K562 (cell line): Measurements from ENCODE around the gene PYGO2. TPM values are rescaled to one million over a fixed set of nuclear protein-coding genes. Genes with fewer than 3 reads are reported as not detected.
A peak's percentile ranks its signal among the peaks of the same experiment; 100 is the strongest.

Source experiments
- BDP1 ChIP-seq: IDR thresholded peaks from 3 replicates; pipeline ENCODE4 v1.6.1; 2011; ENCODE audit not compliant: insufficient read length, insufficient read depth
- CGGBP1 ChIP-seq: fragments of 250-450 bp; sonication (Bioruptor Pico); IDR thresholded peaks from 2 replicates; pipeline ENCODE4 v1.9.0; 2021; ENCODE audit warnings: mild to moderate bottlenecking
- JUN ChIP-seq, 2 experiments: sonication (generic) in 1 of 2; formaldehyde crosslinking in 1 of 2; IDR thresholded peaks; 2 replicates each; pipeline versions ENCODE4 v1.6.1 to v1.8.0; 2012 to 2022; ENCODE audit warnings: borderline replicate concordance in 2 of 2, mild to moderate bottlenecking in 2 of 2, improper control_type of control experiment in 1 of 2, low read depth in 1 of 2, low read length in 1 of 2, missing genetic modification reagents in 1 of 2
- KLF1 ChIP-seq: fragments of 450-650 bp; IDR thresholded peaks from 2 replicates; pipeline ENCODE4 v1.6.1; 2016; ENCODE audit warnings: missing genetic modification characterization, missing compliant biosample characterization
- MEIS2 ChIP-seq: fragments of 450-650 bp; IDR thresholded peaks from 2 replicates; pipeline ENCODE4 v1.6.1; 2014; ENCODE audit warnings: mild to moderate bottlenecking; ENCODE audit not compliant: partially characterized antibody
- MIER1 ChIP-seq: fragments of 450-650 bp; IDR thresholded peaks from 2 replicates; pipeline ENCODE4 v1.6.1; 2016; ENCODE audit warnings: antibody characterized with exemption, mild to moderate bottlenecking, low read depth
- NKRF ChIP-seq: fragments of 450-650 bp; IDR thresholded peaks from 2 replicates; pipeline ENCODE4 v1.6.1; 2016; ENCODE audit warnings: borderline replicate concordance
- PURB ChIP-seq: sonication (generic); formaldehyde crosslinking; IDR thresholded peaks from 2 replicates; pipeline ENCODE4 v1.9.0; 2021; ENCODE audit warnings: low read depth, mild to moderate bottlenecking, missing genetic modification reagents
- RAD51 ChIP-seq: fragments of 450-650 bp; IDR thresholded peaks from 2 replicates; pipeline ENCODE4 v1.7.1; 2016; ENCODE audit warnings: low read depth, mild to moderate bottlenecking, borderline replicate concordance
- RBFOX2 ChIP-seq: fragments of 200-400 bp; formaldehyde crosslinking; IDR thresholded peaks from 2 replicates; pipeline ENCODE4 v1.6.1; 2017; ENCODE audit warnings: low read depth, mild to moderate bottlenecking, low read length, moderate library complexity
- SNRNP70 ChIP-seq: fragments of 200-400 bp; formaldehyde crosslinking; optimal IDR thresholded peaks from 2 replicates; pipeline ENCODE3; 2017; ENCODE audit warnings: low read depth, low read length
- TCF15 ChIP-seq: fragments of 250-450 bp; sonication (Bioruptor Pico); IDR thresholded peaks from 2 replicates; pipeline ENCODE4 v1.8.0; 2022; ENCODE audit warnings: moderate library complexity, mild to moderate bottlenecking, inconsistent platforms
- USF2 ChIP-seq: sonication (generic); formaldehyde crosslinking; IDR thresholded peaks from 2 replicates; pipeline ENCODE4 v1.5.0; 2020; ENCODE audit warnings: missing genetic modification reagents
- ZFP91 ChIP-seq: sonication (generic); formaldehyde crosslinking; IDR thresholded peaks from 2 replicates; pipeline ENCODE4 v1.8.0; 2022; ENCODE audit warnings: mild to moderate bottlenecking, missing genetic modification reagents
- ZNF24 ChIP-seq: fragments of 450-650 bp; IDR thresholded peaks from 2 replicates; pipeline ENCODE4 v1.6.1; 2016
- ZNF511 ChIP-seq: sonication (generic); formaldehyde crosslinking; IDR thresholded peaks from 2 replicates; pipeline ENCODE4 v1.8.0; 2022; ENCODE audit warnings: mild to moderate bottlenecking, missing genetic modification reagents
- ZNF512 ChIP-seq: IDR thresholded peaks from 2 replicates; pipeline ENCODE4 v1.6.1; 2016; ENCODE audit warnings: missing genetic modification characterization, missing compliant biosample characterization
- polyA plus RNA-seq, 8 experiments: library from polyadenylated mRNA; depleted of rRNA in 4 of 8; stranded (reverse) in 5 of 8; unstranded in 3 of 8; fragments of >200 nt; fragmentation: Nextera tagmentation in 2 of 8; fragmentation: Illumina TruSeq in 1 of 8; extraction: Ambion mirVana in 2 of 8; extraction: Trizol in 1 of 8; gene quantifications; 2 replicates each; pipeline versions ENCODE4 v1.2.1 to v1.2.3, GENCODE V29; 2011 to 2014; ENCODE audit warnings: inconsistent platforms in 1 of 8, missing spikeins in 1 of 8
- total RNA-seq, 7 experiments: library from RNA; depleted of rRNA in 6 of 7; stranded (reverse); fragments of >200 nt in 6 of 7; fragmentation: Illumina TruSeq in 2 of 7; extraction: Trizol in 2 of 7; gene quantifications; 2 replicates each; pipeline versions ENCODE4 v1.2.1 to v1.2.3, GENCODE V29; 2011 to 2021; ENCODE audit warnings: low replicate concordance in 1 of 7

PYGO2 gene
- total and polyA plus RNA-seq, 9 of the 15 experiments (the other 6 are each of a cell fraction or from before 2014, with no cell fraction given), result 8.3 to 36.2 (median 18.2) TPM

GRCh38 chr1:155000726-155001424, 39.3 kb upstream of the PYGO2 start (continued):
- TF ChIP-seq RBFOX2 (peak; percentile 90), ZNF512 (tag) (no peak), ZNF511 (peak; percentile 75; the same call in 1 of the 2 replicates), SNRNP70 (no peak), PURB (CRISPR knock-in tag) (no peak), TCF15 (CRISPR knock-in tag) (no peak), MEIS2 (peak; percentile 4), ZFP91 (CRISPR knock-in tag) (no peak), JUN (IDR thresholded peaks at IDR 0.05; ENCODE audit: borderline replicate concordance, low read depth, low read length) (peak; percentile 77), JUN (CRISPR knock-in tag; IDR thresholded peaks at IDR 0.05; ENCODE audit: borderline replicate concordance) (peak; percentile 70; the same call in 1 of the 2 replicates), MIER1 (peak; percentile 55; the same call in 1 of the 2 replicates), NKRF (peak; percentile 27; the same call in 1 of the 2 replicates), RAD51 (peak; percentile 56; the same call in 1 of the 2 replicates), ZNF24 (0 out of 2 replicates have a peak, but pooled peaks have one; percentile 25), KLF1 (tag) (0 out of 2 replicates have a peak, but pooled peaks have one; percentile 72), BDP1 (no peak), CGGBP1 (CRISPR knock-in tag) (peak; percentile 44), USF2 (CRISPR knock-in tag) (no peak)
